ENCODE measurements around the gene NCOA1.

GRCh38 chr2:24448797-24449196, 42.3 kb upstream of the NCOA1 start:
- TF ChIP-seq CTCF (IDR thresholded peaks at IDR 0.05 in 4 of 5, conservative IDR thresholded peaks at IDR 0.05 in 1 of 5) (no peak), POLR2A (IDR thresholded peaks at IDR 0.05) (no peak)
